Neutrophil (primary cell): ENCODE data around the gene ART1.

Source experiments
- H3K27ac ChIP-seq: fragments of 200-600 bp; sonication (generic); 2 replicates; pipeline ENCODE4 v1.5.1; 2016; ENCODE audit warnings: mild to moderate bottlenecking, moderate library complexity
- H3K27me3 ChIP-seq: fragments of 200-600 bp; sonication (generic); 2 replicates; pipeline ENCODE4 v1.6.0; 2016; ENCODE audit warnings: mild to moderate bottlenecking
- H3K36me3 ChIP-seq: fragments of 200-600 bp; sonication (generic); 2 replicates; pipeline ENCODE4 v1.5.1; 2017
- H3K4me1 ChIP-seq, 2 experiments: fragments of 200-600 bp in 1 of 2; sonication (generic) in 1 of 2; 1 replicate in 1 of 2; 2 replicates in 1 of 2; pipeline versions ENCODE4 v1.5.1 to v1.6.1; 2013 to 2016; ENCODE audit warnings: low read depth in 1 of 2, low read length in 1 of 2, mild to moderate bottlenecking in 1 of 2, moderate library complexity in 1 of 2; ENCODE audit not compliant: control insufficient read depth in 1 of 2, insufficient read depth in 1 of 2
- H3K4me3 ChIP-seq, 2 experiments: fragments of 200-600 bp in 1 of 2; sonication (generic) in 1 of 2; 1 replicate in 1 of 2; 2 replicates in 1 of 2; pipeline ENCODE4 v1.5.1; 2013 to 2016; ENCODE audit warnings: low read depth in 1 of 2, low read length in 1 of 2, mild to moderate bottlenecking in 1 of 2, moderate library complexity in 1 of 2
- H3K9me3 ChIP-seq: fragments of 200-600 bp; sonication (generic); 2 replicates; pipeline ENCODE4 v1.5.1; 2016
- CTCF ChIP-seq: fragments of 200-600 bp; sonication (generic); IDR thresholded peaks from 2 replicates; pipeline ENCODE4 v1.5.1; 2016; ENCODE audit warnings: antibody characterized with exemption

ART1 gene

GRCh38 chr11:3615998-3616397 lies 28.9 kb upstream of the ART1 start:
- no peak for TF ChIP-seq CTCF
- no peaks in the 10 kb centered on the region for H3K36me3 ChIP-seq
- peaks cover 9 to 12% of the 10 kb centered on the region in 2 experiments for H3K4me1 ChIP-seq
- H3K27ac ChIP-seq, result no peak overlapping the region
- peaks cover 3% of the 10 kb centered on the region for H3K27me3 ChIP-seq
- no peak overlapping the region for H3K4me3 ChIP-seq
- no peaks in the 10 kb centered on the region for H3K9me3 ChIP-seq

- Histone ChIP-seq H3K27me3 (peaks cover 3% of the 10 kb centered on the region), H3K4me3 (no peak overlapping the region), H3K27ac (no peak overlapping the region), H3K4me1 (peaks cover 9 to 12% of the 10 kb centered on the region in 2 experiments), H3K9me3 (no peaks in the 10 kb centered on the region), H3K36me3 (no peaks in the 10 kb centered on the region)
- no peak for TF ChIP-seq CTCF
Observed at GRCh38 chr11:3616721-3617460, 28.0 kb upstream of the ART1 start.

- Histone ChIP-seq H3K27ac (no peak overlapping the region), H3K4me1 (peaks cover 9 to 17% of the 10 kb centered on the region in 2 experiments), H3K9me3 (no peaks in the 10 kb centered on the region), H3K36me3 (no peaks in the 10 kb centered on the region), H3K4me3 (no peak overlapping the region), H3K27me3 (peaks cover 3% of the 10 kb centered on the region)
- TF ChIP-seq CTCF, result no peak
Observed at GRCh38 chr11:3617990-3618389, 26.9 kb upstream of the ART1 start.

DNA sequence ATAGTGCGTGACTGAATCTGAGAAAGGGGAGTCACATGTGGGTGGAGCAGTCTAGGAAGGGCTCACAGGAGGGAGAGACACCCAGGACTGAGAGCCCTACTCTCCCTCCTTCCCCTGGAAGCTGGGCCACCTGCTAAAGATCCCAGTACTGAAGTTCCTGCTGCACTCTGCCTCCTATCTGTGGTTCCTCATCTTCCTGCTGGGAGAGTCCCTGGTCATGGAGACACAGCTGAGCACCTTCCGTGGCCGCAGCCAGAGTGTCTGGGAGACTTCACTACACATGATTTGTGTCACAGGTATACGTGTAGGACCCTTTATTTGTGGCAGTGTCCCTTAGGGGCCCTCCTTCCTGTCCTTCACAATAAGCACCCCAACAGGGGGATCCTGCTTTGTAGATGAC lies 22.4 kb upstream of the ART1 start:
- no peaks in the 10 kb centered on the region for H3K36me3 ChIP-seq
- TF ChIP-seq CTCF, result no peak
- H3K4me1 ChIP-seq, result peaks cover 6 to 17% of the 10 kb centered on the region in 2 experiments
- H3K27me3 ChIP-seq, result no peaks in the 10 kb centered on the region
- no peak overlapping the region for H3K27ac ChIP-seq
- no peaks in the 10 kb centered on the region for H3K9me3 ChIP-seq
- no peak overlapping the region for H3K4me3 ChIP-seq

DNA sequence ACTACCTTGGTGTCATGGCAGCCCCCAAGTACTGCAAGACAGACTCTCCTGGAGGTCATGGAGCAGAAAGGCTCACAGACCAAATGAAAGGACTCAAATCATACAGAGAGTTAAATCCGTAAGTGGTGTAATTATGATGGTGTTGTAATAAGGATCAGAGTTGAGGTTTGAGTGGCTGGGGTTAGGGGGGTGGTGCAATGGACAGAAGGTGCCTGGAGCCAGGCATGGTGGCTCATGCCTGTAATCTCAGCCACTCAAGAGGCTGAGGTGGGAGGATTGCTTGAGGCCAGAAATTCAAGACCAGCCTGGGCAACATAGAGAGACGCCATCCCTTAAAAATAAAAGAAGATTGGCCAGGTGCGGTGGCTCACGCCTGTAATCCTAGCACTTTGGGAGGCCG lies 21.8 kb upstream of the ART1 start:
- no peaks in the 10 kb centered on the region for H3K27me3 ChIP-seq
- no peak overlapping the region for H3K4me3 ChIP-seq
- no peaks in the 10 kb centered on the region for H3K9me3 ChIP-seq
- H3K36me3 ChIP-seq, result no peaks in the 10 kb centered on the region
- no peak for TF ChIP-seq CTCF
- peaks cover 6 to 17% of the 10 kb centered on the region in 2 experiments for H3K4me1 ChIP-seq
- no peak overlapping the region for H3K27ac ChIP-seq
